Measurements from ENCODE around the gene ENPP3. TPM values are rescaled to one million over a fixed set of nuclear protein-coding genes. Genes with fewer than 3 reads are reported as not detected.

The ENPP3 gene
- total RNA-seq, 1 donor from 2014 or later = 0.09 TPM

DNA sequence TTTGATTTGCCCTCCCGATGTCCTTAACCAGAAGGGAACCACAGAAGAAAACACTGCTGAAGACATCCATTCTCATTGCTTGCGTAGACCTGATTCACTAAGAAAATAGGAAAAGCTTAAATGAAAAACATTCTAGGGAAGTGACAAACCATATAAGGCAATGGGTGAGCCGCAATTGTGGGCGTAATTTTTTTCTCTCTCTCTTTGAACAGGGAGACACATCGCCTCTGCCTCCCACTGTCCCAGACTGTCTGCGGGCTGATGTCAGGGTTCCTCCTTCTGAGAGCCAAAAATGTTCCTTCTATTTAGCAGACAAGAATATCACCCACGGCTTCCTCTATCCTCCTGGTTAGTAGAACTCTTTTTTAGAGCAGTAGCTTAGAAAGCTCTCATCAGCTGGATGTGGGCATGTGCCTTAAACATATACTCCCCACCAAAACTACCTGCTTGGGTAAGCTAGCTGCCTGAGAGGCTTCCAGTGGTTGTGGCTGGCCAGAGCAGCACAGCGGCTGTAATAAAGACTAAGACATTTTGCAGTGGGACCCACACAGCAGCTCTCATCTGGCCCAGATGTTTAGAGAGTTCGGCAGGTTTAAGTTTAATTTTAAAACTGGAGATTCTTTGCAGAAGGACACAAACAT, 96.4 kb downstream of the ENPP3 start:
- H3K36me3 Mint-ChIP-seq = no peaks in the 10 kb centered on the region
- no peak overlapping the region for H3K4me2 ChIP-seq
- H3K4me1 Mint-ChIP-seq = peaks cover 5% of the 10 kb centered on the region
- H4K20me1 ChIP-seq (ENCODE audit: low read depth) = no peaks in the 10 kb centered on the region
- no peaks in the 10 kb centered on the region for H3K79me2 ChIP-seq (ENCODE audit: low read depth)
- no peaks in the 10 kb centered on the region for H3K9me3 Mint-ChIP-seq
- H3K27ac ChIP-seq = no peak overlapping the region
- no peak overlapping the region for H3K9ac ChIP-seq
- H3K4me3 Mint-ChIP-seq = no peak overlapping the region
- H2AFZ ChIP-seq (replicated peaks) = peak overlapping the region; percentile 12
- H3K9me3 ChIP-seq (ENCODE audit: low read depth) = no peaks in the 10 kb centered on the region
- no peaks in the 10 kb centered on the region for H3K27me3 ChIP-seq
- no peak overlapping the region for H3K27ac Mint-ChIP-seq
- no peak overlapping the region for H3K4me3 ChIP-seq
- H3K4me1 ChIP-seq = peaks cover 7% of the 10 kb centered on the region
- DNase-seq (ENCODE audit: low spot score) = no peak
- no peaks in the 10 kb centered on the region for H3K36me3 ChIP-seq
- TF ChIP-seq EZH2phosphoT487 (IDR thresholded peaks at IDR 0.05) (no peak), EZH2 (IDR thresholded peaks at IDR 0.05) (no peak)
- TF ChIP-seq, protein P1, sequence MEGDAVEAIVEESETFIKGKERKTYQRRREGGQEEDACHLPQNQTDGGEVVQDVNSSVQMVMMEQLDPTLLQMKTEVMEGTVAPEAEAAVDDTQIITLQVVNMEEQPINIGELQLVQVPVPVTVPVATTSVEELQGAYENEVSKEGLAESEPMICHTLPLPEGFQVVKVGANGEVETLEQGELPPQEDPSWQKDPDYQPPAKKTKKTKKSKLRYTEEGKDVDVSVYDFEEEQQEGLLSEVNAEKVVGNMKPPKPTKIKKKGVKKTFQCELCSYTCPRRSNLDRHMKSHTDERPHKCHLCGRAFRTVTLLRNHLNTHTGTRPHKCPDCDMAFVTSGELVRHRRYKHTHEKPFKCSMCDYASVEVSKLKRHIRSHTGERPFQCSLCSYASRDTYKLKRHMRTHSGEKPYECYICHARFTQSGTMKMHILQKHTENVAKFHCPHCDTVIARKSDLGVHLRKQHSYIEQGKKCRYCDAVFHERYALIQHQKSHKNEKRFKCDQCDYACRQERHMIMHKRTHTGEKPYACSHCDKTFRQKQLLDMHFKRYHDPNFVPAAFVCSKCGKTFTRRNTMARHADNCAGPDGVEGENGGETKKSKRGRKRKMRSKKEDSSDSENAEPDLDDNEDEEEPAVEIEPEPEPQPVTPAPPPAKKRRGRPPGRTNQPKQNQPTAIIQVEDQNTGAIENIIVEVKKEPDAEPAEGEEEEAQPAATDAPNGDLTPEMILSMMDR (IDR thresholded peaks at IDR 0.05) = no peak
- H3K27me3 Mint-ChIP-seq (ENCODE audit: insufficient read depth, low read depth) = peaks cover 2% of the 10 kb centered on the region
- no peaks in the 10 kb centered on the region for H3F3A ChIP-seq (ENCODE audit: low read depth)

DNA sequence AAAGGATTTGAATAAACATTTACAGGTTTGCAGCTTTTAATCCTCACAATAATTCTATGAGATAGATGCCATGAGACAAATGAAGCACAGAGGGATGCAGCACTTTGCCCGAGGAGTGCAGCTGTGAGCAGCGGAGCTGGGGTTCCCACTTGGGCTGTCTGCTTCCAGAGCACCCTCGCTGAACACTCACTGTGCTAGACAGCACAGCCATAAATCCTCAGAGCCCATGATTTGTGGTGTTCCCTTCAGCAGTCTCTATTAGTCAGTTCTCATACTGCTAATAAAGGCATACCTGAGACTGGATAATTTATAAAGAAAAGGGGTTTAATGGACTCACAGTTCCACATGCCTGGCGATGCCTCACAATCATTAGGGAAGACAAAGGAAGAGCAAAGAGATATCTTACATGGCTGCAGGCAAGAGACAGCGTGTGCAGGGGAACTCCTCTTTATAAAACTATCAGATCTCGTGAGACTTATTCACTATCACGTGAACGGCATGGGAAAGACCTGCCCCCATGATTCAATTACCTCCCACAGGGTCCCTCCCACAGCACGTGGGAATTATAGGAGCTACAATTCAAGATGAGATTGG, 99.0 kb downstream of the ENPP3 start:
- H3K27ac Mint-ChIP-seq = no peak overlapping the region

DNA sequence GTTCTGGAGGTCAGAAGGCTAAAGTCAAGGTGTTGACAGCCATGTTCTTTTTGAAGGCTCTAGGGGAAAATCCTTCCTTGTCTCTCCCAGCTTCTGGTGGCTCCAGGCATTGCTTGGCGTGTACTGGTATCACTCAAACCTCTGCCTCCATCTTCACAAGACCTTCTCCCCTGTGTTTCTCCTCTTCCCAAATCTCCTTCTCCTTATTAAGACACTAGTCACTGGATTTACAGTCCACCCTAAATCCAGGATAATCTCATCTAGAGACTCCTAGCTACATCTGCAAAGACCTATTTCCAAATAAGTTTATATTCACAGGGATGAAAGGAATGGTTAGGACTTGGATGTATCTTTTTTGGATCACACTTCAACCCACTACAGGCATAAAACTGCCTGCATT, 99.7 kb downstream of the ENPP3 start:
- H3K4me3 ChIP-seq = no peak overlapping the region
- no peaks in the 10 kb centered on the region for H3K79me2 ChIP-seq (ENCODE audit: low read depth)
- Mint-ChIP-seq H3K36me3 (no peaks in the 10 kb centered on the region), H3K4me1 (peaks cover 1% of the 10 kb centered on the region), H3K27me3 (ENCODE audit: insufficient read depth, low read depth) (peaks cover 2% of the 10 kb centered on the region), H3K4me3 (no peak overlapping the region), H3K9me3 (no peaks in the 10 kb centered on the region), H3K27ac (no peak overlapping the region)
- no peak for DNase-seq (ENCODE audit: low spot score)
- no peak overlapping the region for H3K27ac ChIP-seq
- H3K36me3 ChIP-seq = no peaks in the 10 kb centered on the region
- no peaks in the 10 kb centered on the region for H3F3A ChIP-seq (ENCODE audit: low read depth)
- peaks cover 3% of the 10 kb centered on the region for H3K4me1 ChIP-seq
- no peaks in the 10 kb centered on the region for H3K9me3 ChIP-seq (ENCODE audit: low read depth)
- H3K9ac ChIP-seq = no peak overlapping the region
- H4K20me1 ChIP-seq (ENCODE audit: low read depth) = no peaks in the 10 kb centered on the region
- H2AFZ ChIP-seq (replicated peaks) = no peak overlapping the region
- no peaks in the 10 kb centered on the region for H3K27me3 ChIP-seq
- H3K4me2 ChIP-seq = no peak overlapping the region
- TF ChIP-seq, protein P1 (IDR thresholded peaks at IDR 0.05) = no peak
- TF ChIP-seq EZH2phosphoT487 (IDR thresholded peaks at IDR 0.05) (no peak), EZH2 (IDR thresholded peaks at IDR 0.05) (no peak)

More for the DNA sequence above, 99.0 kb downstream of the ENPP3 start:
- H3K9me3 ChIP-seq (ENCODE audit: low read depth) = no peaks in the 10 kb centered on the region
- H2AFZ ChIP-seq (replicated peaks) = peak overlapping the region; percentile 26
- H3K27me3 ChIP-seq = no peaks in the 10 kb centered on the region
- Mint-ChIP-seq H3K4me3 (no peak overlapping the region), H3K9me3 (no peaks in the 10 kb centered on the region), H3K36me3 (no peaks in the 10 kb centered on the region), H3K27me3 (ENCODE audit: insufficient read depth, low read depth) (peaks cover 2% of the 10 kb centered on the region), H3K4me1 (peaks cover 5% of the 10 kb centered on the region)
- H4K20me1 ChIP-seq (ENCODE audit: low read depth) = no peaks in the 10 kb centered on the region
- H3K4me3 ChIP-seq = no peak overlapping the region
- H3K4me1 ChIP-seq = peaks cover 7% of the 10 kb centered on the region
- H3K36me3 ChIP-seq = no peaks in the 10 kb centered on the region
- H3K79me2 ChIP-seq (ENCODE audit: low read depth) = no peaks in the 10 kb centered on the region
- no peak overlapping the region for H3K9ac ChIP-seq
- H3K4me2 ChIP-seq = no peak overlapping the region
- no peaks in the 10 kb centered on the region for H3F3A ChIP-seq (ENCODE audit: low read depth)
- H3K27ac ChIP-seq = no peak overlapping the region
- no peak for DNase-seq (ENCODE audit: low spot score)
- TF ChIP-seq EZH2 (IDR thresholded peaks at IDR 0.05) = no peak
- TF ChIP-seq, protein P1 (IDR thresholded peaks at IDR 0.05) = no peak
- no peak for TF ChIP-seq EZH2phosphoT487 (IDR thresholded peaks at IDR 0.05)

Data from neural progenitor cell (in vitro differentiated cells).